Smooth muscle cell of the umbilical artery (primary cell): Measurements from ENCODE around the gene DYNC1LI2. TPM values are rescaled to one million over a fixed set of nuclear protein-coding genes. Genes with fewer than 3 reads are reported as not detected.

ENCODE experiments used
- total RNA-seq: library from RNA; depleted of rRNA; stranded (reverse); fragments of >200 nt; gene quantifications from 2 replicates; pipeline ENCODE4 v1.2.3, GENCODE V29; 2014

Gene DYNC1LI2
- 164 and 205 TPM in 2 replicates for total RNA-seq

DNA sequence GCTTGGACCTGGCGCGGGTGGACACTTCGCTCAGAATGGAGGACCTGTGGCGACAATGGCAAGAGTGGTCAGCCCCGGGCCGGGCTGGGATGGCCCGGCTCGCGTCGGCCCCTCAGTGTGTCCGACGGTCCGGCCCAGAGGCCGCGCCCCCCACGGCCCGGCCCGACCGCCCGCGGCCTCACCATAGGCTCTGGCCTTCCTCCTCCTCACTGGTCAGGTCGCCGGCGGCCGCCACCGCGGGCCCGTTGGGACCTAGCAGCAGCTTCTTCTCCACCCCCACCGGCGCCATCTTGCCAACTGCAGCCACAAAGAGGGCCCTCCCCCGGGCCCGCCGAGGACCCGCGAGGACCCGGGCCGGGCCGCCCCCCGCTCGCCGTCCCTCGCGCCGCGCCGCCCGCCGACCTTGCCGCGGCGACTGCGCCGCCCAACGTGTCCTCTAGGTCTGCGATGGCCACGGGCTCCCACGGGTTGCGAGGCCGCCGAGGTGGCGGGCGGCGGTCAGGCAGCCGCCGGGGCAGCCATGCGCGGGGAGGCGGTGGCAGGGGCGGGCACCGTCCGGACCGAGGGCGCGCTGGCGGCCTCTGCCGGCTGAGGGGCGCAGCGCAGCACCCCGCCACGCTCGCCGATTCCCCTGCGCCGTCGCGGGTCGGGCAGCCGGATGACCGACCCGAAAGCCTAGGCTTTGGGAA, at the start of gene DYNC1LI2:
Gene DYNC1LI2 (minus strand): TSS at position 307 of the 689 bp plus-strand sequence. CDS start 18 bp downstream, at position 289.

DNA sequence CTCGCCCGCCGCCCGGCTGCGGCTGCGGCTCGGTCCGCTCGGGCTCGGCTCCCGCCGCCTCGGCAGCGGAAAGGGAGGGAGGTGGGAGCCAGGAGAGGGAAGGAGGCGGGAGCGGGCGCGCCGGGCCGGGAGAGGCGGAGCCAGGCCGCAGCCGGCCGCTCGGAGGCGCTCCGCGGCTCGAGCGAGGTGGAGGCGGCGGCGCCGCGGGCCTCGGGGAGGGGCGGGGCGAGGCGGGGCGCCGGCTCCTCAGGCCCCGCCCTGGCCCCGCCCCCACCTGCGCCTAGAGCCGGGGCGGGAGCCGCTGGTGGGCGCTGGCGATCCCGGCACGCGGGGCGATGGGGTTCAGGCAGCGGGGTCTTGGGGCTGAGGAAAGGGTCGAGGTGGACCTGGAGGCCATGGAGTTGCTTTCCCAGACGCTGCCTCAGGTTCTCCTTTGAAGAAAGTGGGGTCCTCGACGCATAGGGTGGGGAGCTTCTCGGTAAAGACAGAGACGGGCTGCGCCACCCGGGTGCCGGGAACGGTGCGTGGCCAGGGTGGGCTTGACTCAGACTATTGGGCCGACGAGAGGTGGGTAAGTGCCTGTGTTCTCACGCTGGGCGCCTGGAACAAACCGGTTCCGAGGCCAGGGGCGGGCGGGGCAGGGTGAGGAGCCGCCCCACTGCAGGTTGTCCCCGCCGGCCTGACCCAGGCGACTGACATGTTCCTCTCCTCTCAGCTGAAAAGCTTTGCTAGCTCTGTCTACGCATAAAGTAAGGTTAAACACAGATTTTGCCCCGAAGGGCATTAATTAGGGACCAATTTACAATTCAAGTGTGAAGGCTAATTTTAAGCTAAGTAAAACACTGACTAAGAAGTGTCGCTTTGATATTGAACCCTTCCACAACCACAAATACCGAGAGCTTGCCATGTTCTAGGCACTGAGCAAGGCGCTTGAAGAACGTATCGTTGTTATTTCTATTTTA, 54.5 kb downstream of the DYNC1LI2 start, which contains the start of gene CMTM4:
Gene CMTM4 (minus strand): TSS at position 75 of the 962 bp plus-strand sequence. CDS start 218 bp downstream, outside the sequence.

Other genes with a start within 250 kb of the DYNC1LI2 start
- 48.4 and 54.3 TPM in 2 replicates for gene TK2, start 201.5 kb downstream of the DYNC1LI2 start, total RNA-seq
- gene CKLF, start 199.0 kb downstream of the DYNC1LI2 start, total RNA-seq: 37.1 and 51.1 TPM in 2 replicates
- 1.5 and 1.9 TPM in 2 replicates for gene CMTM1, start 185.2 kb downstream of the DYNC1LI2 start, total RNA-seq
- gene CMTM2, start 172.1 kb downstream of the DYNC1LI2 start, total RNA-seq: not detected in 2 replicates
- gene CMTM3, start 146.9 kb downstream of the DYNC1LI2 start, total RNA-seq: 8.0 and 14.8 TPM in 2 replicates
- 17.5 and 23.0 TPM in 2 replicates for gene CMTM4, start 54.9 kb downstream of the DYNC1LI2 start, total RNA-seq
- under 0.01 TPM in 1 of 2 replicates, not detected in the other for gene TERB1, start 50.0 kb upstream of the DYNC1LI2 start, total RNA-seq
- gene NAE1, start 79.4 kb upstream of the DYNC1LI2 start, total RNA-seq: 63.5 and 78.5 TPM in 2 replicates
- gene CA7, start 92.8 kb upstream of the DYNC1LI2 start, total RNA-seq: not detected in 2 replicates
- gene PDP2, start 128.9 kb upstream of the DYNC1LI2 start, total RNA-seq: 8.0 and 20.1 TPM in 2 replicates
- not detected in 2 replicates for gene CDH16, start 167.3 kb upstream of the DYNC1LI2 start, total RNA-seq
- 21.1 and 37.4 TPM in 2 replicates for gene RRAD, start 173.9 kb upstream of the DYNC1LI2 start, total RNA-seq
- 139 and 204 TPM in 2 replicates for gene CIAO2B, start 182.8 kb upstream of the DYNC1LI2 start, total RNA-seq
- 18.4 and 32.4 TPM in 2 replicates for gene CES2, start 183.9 kb upstream of the DYNC1LI2 start, total RNA-seq
- gene CES3, start 209.7 kb upstream of the DYNC1LI2 start, total RNA-seq: 0.65 and 0.89 TPM in 2 replicates
- 1.3 and 3.0 TPM in 2 replicates for gene CES4A, start 237.0 kb upstream of the DYNC1LI2 start, total RNA-seq